Measurements from ENCODE around the gene SNAP25.
A peak's percentile ranks its signal among the peaks of the same experiment; 100 is the strongest.

The SNAP25 gene

DNA sequence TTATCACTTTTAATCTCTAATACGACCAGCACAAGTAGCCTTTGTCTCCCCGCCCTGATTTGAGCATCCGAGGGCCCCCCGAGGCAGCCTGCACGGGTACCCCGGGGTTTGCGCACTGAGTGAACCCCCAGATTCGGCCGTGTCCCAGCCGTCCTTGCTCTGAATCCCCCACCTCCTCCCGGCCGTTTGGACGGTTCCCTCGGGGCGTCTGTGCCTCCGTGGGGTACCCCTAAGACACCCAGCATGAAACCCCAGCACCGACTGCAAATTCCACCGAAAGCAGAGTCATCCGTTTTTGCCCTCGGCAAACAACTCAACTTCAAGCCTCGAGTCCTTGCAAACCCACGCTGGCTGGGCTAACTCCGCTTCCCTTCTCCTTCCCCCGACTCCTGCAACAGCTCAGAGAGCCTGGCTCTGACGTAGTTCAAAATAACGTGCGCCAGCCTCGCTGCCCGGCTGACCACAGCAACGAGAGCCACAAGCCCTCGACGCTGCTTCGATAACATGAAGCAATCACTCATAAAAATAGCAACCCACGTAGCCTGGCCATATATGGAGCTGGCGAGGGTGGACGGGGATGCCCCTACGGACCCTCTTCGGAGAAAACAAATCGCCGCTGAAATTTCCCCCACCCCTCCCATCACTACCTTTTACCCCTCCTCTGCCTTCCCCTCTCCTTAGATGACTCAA, 764 bp upstream of the SNAP25 start:
- peak; percentile 61 for DNase-seq

DNA sequence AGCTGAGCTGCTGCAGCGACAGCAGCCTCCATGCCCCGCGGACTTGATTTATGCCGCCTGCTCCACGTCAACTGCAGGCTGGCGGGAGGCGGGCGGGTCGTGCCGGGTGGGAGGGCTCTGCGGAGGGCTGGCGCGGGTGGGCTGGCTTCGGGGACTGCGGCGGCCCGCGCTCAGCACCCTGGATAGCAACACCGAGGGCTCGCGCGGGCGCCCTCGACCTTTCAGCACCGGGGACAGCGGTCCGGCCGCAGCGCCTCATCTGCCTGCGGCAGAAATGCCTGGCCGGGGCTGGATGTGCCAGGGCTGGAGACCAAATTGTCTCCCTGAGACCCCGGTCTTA, 792 bp downstream of the SNAP25 start:
- DNase-seq, result no peak

- no peak for DNase-seq
Observed at GRCh38 chr20:10219993-10220750, 1.5 kb downstream of the SNAP25 start.

DNA sequence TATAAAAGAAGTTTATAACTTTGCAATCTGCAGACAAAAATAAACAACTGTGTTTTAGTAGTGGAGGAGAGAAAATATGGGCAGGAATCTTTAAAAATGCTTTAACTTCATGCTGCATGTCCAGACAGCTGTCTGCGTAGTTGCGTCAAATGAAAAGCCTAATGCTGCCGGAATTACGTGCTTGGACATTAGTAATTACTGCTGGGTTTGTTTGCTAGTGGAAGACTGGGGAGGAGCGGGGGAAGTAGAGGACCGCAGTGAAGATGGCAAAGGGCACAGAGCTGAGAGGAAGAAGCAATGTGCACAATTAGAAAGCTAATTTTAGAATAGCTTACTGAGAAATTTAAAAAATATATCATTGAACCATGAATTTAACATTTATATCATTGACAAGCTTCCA, 2.4 kb downstream of the SNAP25 start:
- no peak for DNase-seq

GRCh38 chr20:10225439-10226060, 6.9 kb downstream of the SNAP25 start:
- DNase-seq, result no peak

DNA sequence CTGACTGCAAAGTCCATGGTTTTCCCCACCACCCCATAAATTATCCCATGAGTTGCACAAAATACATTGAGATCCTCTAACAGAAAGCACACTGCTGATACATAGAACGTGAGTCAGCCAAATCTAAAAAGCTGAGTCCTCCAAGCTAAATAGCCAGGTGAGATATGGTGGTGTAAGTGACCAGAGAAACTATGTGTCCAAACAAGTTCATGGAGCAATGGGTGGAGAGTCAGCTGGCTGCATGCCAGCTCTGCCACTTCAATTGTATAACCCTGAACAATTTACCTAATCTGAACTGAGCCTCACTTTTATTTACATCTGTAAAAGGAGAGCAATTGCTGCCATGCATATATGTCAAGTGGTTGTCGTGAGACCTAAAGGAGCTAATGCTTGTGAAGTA, 9.7 kb downstream of the SNAP25 start:
- DNase-seq, result peak; percentile 66

- no peak for DNase-seq
Observed at GRCh38 chr20:10231290-10231689, 12.7 kb downstream of the SNAP25 start.

DNA sequence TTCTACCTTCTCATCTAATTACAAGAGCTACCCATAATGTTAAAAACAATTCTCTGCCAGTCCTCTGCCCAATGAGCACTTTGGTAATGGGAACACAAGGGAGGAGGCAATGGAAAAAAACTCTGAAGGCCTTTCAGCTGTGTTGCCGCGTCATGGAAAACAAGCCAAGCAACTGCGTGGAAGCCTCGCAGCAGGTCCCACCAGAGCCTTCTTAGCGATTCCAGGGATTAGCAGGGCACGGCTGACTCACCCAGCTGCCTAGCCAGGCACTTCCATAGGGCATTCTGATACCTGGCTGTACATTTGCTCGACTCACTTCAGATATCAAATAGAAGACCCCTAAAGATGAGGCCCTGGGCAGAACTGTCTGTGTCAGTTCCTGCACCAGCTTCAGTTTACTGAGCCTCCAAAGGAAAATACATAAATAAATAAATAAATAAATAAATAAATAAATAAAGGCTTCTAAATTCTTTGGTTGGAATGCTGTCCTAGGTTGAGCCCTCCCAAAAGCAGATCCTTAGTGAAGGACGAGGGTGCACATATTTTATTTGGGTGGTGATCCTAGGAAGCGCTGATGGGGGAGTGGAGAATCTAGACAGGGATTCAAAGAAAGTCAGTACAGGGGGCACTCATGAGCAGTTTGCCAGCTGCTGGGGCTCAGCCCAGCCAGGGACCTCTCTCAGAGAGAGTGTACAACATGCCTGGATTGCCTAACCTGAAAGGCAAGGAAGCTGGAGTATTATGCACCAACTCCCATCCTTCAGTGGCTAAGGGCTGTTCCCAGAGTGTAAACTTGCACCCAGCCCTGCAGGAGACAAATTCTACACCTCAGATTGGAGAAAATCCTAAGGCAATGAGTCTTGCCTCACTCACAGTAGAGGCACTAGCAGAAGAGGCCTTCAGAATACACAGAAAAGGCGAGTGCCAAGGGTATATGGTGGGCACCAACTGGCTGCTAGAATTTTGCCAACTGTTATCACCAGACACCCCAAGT, 18.2 kb downstream of the SNAP25 start:
- no peak for DNase-seq

- peak; percentile 73 for DNase-seq
Observed at GRCh38 chr20:10239954-10240353, 21.3 kb downstream of the SNAP25 start.

GRCh38 chr20:10240655-10241054, 22.0 kb downstream of the SNAP25 start:
- no peak for DNase-seq

DNA sequence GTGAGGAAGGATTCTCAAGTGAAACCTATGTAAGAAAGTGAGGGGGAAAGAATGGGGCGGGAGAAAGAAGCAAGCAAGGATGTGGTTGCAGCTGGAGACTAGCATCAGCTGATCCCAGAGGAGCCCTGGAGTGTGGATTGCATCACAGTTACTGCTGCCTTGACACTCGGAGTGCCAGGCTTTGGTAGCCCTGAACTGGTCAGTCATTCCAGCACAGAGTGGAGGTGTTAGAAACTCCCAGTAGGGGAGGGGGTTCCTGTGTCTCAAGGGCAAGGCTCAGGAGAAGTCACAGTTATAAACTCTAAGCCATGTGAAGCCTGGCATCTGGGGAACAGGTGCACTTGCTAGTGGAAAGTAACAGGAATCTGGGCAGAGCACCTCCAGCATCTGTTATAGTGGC, 23.5 kb downstream of the SNAP25 start:
- DNase-seq, result no peak

GRCh38 chr20:10247440-10247839, 28.8 kb downstream of the SNAP25 start:
- no peak for DNase-seq

DNA sequence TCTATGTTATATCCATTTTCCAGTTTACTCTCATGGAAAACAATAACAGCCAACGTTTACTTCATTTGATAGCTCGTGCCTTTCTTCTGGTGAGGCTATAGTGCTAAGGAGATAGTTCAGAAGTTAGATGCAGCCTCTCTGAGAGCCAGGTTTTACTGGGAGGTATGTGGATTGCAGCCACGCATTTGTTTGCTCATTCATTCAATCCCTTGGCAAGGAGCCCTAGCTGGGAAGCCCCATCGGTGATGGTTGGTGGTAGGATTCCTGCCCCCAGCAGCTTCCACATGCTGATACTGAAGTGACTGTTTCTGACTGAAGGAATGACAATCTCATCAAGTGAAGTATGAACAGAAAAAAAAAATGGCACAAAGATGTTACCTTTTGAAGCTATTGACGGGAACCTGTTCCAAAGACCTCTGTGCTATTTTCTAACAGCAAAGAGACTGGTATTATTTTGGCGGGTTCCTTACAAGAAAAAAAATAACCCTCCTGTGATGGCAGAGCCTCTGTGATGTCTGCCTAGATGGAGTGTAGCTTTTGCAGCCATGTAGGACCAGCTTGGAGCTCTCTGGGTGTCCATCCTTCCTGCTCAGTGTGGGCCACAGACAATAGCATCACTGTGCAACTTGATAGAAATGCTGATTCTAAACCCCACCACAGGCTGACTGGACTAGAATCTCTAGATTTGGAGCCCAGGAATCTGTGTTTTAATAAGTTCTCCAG, 30.6 kb downstream of the SNAP25 start:
- no peak for DNase-seq

DNA sequence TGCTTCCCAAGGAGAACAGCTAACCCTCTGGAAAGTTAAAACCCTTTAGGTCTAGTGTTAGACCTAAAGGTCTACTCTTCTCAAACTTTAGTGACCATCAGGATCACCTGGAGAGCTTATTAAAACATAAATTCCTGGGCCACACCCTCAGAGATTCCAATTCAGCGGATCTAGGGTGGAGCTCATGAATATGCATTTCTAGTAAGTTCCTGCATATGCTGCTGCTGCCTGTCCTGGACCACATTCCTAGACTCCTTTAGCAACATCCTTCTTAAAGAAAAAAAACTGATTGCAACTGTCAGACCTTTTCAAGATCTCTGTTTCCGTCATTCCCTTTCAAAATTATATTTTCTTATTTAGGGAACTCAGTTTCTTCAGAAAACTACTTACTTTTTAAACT, 31.2 kb downstream of the SNAP25 start:
- no peak for DNase-seq

GRCh38 chr20:10250902-10251301, 32.3 kb downstream of the SNAP25 start:
- DNase-seq, result no peak

GRCh38 chr20:10253780-10254179, 35.1 kb downstream of the SNAP25 start:
- no peak for DNase-seq

DNA sequence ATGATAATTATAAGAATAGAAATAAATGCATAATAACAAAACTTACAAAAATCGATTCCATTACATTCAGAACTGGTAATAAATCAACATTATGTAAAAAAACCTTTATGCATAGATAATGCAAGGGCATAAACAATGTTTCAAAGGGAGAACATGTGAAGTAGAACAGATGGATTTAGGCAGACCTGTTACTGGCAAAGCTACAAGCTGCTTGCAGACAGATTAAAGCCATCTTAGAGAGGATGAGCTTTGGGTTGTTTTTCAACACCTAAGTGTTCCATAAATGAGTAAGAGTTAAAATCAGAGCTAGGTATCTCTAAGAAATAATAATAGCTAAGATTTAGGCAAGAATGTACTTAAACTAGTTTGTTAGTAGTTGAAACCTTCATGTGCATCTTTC, 37.2 kb downstream of the SNAP25 start:
- no peak for DNase-seq

GRCh38 chr20:10259166-10259565, 40.5 kb downstream of the SNAP25 start:
- no peak for DNase-seq

DNA sequence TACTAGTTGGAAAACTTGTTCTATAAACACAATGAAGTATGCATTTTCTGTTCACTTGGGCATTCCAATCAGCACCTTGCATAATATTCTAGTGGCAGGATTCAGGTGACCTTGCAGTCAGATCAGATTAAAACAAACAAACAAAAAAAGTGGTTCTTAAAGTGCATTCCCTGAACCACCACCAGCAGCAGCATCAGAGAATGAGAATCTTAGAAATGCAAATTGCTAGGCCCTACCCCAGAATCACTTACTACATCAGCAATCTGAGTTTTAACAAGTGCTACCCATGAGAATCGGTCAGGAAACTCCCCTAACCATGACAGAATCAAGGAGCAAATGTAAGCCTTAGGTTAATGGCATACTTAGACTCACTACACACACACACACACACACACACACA, 41.7 kb downstream of the SNAP25 start:
- no peak for DNase-seq

GRCh38 chr20:10261702-10262101, 43.1 kb downstream of the SNAP25 start:
- no peak for DNase-seq

DNA sequence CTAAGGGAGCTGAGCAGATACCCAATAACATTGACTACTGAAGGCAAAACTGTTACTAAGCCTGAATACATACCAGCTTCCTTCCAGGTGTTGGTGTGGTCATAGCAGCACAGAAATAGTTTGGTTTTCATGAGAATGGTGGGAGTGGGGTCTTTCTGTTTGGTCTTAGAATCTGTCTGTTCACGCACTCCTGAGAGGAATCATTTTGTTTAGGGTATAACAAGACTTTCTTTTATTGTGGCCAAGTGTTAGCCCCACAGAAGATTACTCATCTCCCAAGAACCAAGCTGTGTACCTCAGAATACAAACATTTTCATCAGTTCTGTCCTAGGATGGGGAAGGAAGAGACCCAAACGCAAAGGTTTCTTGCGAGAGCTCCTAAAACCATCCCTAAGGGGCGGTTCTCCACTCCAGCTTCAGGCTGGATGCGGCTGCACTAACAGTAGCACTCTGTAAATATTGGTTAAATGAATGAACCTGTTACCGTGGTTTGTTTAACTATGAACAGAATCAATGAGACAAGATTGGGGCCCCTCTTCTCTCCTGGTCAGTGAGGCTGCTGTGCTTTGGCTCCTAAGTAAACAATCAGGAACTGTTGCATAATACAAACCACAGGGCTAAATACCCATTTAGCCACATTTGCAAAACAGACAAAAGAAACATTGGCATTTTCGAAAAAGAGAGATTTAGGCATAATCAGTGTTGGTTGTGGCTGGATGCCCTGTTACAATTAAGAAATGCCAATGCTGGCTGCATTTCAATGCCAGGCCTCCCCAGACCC, 44.9 kb downstream of the SNAP25 start:
- no peak for DNase-seq

GRCh38 chr20:10264166-10264558, 45.5 kb downstream of the SNAP25 start:
- no peak for DNase-seq

Measured in DMS79 treated with DMSO at 0.1 percent for 48 hours (cell line).